NCI-H146 treated with DMSO at 0.1 percent for 48 hours (cell line): ENCODE measurements around the gene STK17A.
"Not testable (repeated sequence)": the region's sequence is repeated elsewhere in the genome, so short reads cannot be mapped to it uniquely, and the experiment has no call there.

ENCODE experiments used
- DNase-seq: peaks from one replicate; lab custom pipeline; 2025; ENCODE audit not compliant: unreplicated experiment; lab: John Stamatoyannopoulos, UW

STK17A gene

DNA sequence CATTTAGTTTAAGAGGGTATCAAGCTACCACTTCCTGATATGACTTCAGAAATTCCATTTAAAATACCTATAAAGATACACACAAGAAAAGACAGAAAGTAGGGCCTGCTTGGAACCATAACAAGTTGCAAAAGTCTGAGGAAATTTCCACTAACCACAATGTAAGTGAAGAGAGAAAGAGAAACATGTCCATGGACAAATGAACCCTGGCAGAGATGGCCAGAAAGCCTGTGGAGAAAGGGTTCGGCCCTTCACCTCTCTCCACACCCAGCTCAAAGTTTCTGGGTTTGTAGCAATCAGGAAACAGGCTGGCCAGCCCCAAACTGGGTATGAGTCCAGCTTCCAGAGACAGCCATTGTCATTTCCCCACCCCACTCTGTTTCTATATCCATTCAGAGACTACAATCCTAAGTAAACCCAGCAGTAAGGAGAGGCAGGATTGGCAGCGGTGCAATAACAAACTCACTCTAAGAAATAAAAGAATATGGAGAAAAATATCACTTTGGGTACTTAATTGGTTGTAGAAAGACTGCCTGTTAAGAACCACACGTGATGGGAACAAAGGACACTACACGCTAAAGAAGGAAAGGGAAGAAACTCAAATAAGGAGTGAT is 71.1 kb downstream of the STK17A start:
- no peak for DNase-seq

DNA sequence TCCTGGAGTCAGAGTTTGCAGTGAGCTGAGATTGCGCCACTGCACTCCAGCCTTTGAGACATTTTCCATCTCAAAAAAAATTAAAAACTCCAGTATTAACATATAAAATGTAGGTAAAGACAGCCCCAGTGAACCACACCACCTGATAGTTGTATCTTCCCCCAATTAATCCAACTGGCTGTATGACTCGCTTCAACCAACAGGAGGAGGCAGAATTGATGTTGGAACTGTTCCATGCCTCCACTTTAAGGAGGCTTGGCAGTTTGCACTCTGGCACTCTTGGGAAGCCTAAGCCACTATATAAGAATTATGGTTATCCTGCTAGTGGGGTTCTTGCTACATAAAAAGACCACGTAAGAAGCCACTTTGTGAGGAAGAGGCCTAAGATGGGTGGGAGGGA is 72.7 kb downstream of the STK17A start:
- no peak for DNase-seq

DNA sequence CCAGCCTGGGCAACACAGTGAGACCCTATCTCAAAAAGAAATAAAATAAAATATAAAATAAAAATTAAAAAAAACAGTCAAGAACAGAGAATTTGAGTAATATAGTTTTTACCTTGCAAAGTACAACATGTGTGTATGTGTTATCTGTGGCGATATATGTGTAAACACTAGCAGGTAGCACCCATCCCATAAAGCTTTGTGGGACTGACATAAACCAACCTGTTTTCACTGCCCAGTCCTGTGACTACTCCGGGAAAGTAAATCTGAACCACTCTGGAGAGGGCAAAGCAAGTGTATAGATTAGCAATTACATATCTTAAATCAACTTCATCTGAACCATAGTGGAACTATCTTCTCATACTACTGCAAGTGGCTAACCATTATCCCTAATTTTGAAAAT is 74.1 kb downstream of the STK17A start:
- DNase-seq, result no peak

DNA sequence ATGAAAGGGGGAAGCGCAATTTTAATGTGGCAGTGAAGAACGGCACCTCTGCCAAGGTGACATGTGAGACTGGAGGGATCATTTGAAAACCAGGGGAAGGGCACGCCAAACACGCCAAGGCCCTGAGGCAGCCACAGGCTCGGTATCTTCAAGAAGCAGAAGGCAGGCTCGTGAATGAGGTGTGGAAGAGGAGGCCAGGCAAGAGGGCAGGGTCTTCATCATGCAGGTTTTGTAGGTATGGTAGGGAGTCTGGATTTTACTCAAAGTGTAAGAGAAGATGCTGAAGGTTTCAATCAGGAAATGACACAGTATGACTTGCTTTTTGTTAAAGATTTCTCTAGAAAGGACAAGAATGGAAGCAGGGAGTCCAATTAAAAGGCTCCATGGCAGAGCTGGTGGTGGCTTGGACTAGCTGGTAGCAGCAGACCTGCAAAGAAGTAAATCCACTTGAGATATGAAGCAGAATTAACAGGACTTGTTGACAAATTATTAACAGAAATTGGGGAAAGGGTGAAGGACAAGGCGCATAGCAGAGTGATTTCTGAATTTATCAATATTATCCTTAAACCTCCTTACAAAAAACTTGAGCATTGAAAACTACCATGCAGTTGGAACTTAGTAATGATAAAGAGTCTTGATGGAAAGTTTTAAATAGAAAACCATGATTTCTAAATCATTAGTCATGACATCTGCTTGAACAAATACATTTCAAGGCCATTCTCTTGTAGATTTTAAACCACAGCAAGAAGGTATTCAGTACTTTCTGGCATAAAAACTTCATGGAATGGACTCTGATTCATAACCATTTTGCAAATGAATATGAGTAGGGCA is 76.0 kb downstream of the STK17A start:
- DNase-seq, result no peak

DNA sequence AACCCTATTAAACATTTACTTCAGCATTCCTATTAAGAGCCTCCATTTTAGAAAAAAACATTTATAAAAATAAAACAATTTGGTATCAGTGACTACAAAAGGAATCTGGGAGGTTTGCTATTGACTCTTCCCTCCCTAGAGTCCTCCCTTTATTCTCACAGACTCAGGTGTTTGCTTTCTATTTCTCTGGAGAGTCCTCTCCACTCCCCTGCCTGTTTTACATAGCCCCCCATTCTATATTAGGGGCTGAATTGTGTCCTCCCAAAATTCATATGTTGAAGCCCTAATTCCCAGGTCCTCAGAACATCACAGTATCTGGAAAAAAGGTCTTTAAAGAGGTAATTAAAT is 76.6 kb downstream of the STK17A start:
- DNase-seq, result no peak

DNA sequence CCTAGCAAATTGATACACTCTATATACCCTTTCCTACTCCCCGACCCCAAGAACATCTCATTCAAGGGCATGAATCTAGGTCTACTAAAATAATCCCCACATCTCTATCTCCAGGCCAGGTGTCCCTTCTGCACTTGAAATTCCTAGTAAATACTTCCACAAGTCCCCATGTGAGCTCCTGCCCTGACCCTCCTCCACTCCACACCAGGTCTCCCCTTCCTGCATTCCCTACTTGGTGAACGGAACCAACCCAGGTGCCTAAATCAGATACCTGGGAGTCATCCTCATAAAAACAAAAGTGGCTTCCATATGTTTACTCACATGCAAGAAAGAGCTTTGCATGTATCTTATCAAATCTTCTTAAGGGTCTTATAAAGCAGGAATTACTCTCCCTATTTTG is 77.2 kb downstream of the STK17A start:
- DNase-seq, result no peak

DNA sequence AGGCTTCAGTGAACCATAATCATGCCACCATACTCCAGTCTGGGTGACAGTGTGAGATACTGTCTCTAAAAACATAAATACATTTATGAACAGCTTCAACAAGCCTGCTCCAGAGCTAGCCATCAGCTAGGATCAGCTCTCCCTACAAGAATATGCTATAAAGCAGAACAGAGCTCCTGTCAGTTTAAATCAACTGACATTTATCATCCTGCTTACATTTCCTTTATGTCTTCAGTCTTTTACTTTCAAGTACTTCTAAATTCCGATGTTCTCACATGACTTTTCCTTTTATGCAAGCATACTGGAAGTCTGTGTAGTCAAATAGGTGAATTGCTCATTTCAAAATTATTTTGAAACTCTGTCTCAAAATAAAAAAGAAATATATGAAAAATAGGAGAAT is 81.8 kb downstream of the STK17A start:
- no peak for DNase-seq

DNA sequence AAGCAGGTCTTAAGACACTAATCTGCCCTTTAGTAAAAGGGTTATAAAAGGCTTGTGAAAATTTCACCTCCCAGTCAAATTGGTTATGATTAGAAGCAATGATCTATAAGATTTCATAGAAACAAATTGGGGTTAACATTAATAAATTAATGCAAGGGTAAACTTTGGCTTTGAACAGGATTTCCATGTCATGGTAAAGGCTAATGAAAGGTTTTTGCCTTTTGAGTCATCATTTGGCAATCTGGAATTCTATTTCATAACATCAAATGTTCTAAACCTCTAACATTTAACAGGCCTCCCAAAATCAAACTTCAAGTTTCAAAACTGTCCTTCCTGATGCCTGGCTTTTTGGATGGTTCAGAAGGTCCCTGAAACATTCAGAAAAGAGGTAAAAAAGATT is 84.0 kb downstream of the STK17A start:
- no peak for DNase-seq

DNA sequence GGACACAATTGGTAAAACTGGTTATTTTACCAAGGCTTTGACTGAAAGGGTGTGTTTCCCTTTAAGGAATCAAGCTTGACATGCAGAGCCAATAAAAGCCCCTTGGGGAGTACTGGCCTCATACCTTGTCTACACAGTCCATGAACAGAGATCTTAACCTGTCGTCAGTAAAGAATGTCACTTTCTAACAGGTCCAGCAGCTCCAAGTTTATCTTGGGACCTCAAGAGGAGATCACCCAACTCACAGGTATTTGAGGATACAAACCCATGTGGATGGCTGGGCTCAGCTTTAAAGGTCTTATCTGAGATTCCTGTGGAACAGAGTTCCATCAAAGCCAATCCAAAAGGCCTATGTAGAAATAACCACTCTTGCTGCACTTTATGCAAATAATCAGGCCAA is 85.1 kb downstream of the STK17A start:
- no peak for DNase-seq

DNA sequence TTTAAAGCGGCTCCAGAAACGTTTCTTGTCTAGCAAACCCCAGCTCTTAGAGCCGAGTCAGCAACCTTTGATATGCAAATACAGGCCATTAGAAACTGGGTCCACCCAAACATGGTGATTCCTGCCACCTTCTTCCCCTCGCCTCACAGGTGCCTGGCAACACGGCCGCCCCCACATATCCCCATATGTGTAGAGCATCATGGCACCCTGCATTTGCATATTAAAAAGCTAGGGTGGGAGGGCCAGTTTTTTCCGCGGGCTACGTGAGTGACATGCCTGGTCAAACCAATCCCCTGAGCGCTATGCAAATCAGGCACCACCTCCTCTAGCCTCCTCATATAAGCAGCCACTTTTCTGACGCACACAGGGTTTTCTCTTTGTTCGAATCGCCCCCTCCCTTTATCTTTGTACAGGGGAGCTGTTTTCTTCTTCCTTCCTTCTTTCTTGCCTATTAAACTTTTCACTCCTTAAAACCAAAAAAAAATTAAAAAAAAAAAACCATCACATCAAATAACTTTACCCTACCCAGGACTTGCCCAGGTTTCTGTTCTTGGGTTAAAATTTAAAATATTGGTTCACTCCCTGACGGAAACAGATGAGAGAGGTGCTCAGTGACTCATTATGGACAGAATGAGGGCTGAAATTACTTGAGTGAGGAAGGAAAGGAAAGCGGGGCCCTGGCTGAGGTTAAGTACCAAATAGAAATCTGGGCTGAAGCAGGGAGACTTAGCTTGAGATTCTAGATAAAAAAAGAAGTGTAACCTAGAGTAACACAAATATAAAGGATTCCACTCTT is 86.6 kb downstream of the STK17A start:
- DNase-seq, result no peak

DNA sequence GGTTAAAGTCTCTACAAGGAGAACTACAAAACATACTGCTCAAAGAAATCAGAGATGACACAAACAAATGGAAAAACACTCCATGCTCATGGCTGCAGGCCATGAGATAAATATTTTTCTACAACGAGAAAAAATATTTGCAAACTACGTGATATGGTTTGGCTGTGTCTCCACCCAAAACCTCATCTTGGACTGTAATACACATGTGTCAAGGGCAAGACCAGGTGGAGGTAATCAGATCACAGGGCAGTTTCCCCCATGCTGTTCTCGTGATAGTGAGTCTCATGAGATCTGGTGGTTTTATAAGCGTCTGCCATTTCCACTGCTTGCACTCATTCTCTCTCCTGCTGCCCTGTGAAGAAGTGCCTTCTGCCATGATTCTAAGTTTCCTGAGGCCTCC is 88.6 kb downstream of the STK17A start:
- no peak for DNase-seq

DNA sequence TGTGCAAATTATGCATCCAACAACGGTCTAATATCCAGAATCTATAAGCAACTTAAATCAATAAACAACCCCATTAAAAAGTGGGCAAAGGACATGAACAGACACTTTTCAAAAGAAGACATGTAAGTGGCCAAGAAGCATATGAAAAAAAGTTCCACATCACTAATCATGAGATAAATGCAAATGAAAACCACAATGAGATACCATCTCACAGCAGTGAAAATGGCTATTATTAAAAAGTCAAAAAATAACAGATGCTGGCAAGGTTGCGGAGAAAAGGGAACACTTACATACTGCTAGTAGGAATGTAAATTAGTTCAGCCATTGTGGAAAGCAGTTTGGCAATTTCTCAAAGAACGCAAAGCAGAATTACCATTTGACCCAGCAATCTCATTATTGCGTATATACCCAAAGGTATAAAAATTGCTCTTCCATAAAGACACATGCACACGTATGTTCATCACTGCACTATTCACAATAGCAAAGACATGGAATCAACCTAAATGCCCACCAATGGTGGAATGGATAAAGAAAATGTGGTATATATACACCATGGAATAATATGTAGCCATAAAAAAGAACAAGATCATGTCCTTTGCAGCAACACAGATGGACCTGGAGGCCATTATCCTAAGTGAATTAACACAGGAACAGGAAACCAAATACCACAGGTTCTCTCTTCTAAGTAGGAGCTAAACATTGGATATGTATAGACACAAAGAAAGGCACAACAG is 90.5 kb downstream of the STK17A start:
- not testable (repeated sequence) for DNase-seq

DNA sequence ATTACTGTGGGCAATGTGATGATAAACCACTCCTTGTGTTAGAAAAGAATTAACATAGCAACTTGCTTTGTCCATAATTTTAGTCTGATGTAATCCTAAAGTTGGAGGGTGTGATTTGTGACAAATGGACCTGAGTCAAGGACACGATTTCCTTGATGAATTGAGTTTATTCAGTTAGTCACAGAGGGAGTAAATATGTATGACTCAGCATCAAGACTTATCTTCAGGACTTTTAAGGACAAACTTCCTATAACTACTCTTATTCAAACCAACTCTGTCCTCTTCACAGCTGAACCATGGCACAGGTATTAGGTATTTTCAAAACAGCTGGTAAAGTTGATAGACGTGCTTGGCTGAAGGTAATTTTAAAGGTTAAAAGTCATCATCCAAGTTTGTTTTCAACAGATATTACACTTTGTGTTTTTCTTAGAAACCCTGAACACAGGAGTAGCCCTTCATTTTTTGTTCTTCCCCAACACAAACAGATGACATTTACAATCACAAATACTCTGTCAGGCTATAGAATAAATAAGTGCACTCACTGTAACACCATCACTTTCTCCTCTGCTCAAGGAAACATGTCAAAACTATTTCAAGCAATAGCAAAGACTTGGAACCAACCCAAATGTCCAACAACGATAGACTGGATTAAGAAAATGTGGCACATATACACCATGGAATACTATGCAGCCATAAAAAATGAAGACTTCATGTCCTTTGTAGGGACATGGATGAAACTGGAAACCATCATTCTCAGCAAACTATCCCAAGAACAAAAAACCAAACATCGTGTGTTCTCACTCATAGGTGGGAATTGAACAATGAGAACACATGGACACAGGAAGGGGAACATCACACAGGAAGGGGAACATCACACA is 91.9 kb downstream of the STK17A start:
- no peak for DNase-seq
